ENCODE measurements around the gene FANCI.

GRCh38 chr15:89360294-89360971 lies 116.7 kb downstream of the FANCI start:
- TF ChIP-seq, protein P1, sequence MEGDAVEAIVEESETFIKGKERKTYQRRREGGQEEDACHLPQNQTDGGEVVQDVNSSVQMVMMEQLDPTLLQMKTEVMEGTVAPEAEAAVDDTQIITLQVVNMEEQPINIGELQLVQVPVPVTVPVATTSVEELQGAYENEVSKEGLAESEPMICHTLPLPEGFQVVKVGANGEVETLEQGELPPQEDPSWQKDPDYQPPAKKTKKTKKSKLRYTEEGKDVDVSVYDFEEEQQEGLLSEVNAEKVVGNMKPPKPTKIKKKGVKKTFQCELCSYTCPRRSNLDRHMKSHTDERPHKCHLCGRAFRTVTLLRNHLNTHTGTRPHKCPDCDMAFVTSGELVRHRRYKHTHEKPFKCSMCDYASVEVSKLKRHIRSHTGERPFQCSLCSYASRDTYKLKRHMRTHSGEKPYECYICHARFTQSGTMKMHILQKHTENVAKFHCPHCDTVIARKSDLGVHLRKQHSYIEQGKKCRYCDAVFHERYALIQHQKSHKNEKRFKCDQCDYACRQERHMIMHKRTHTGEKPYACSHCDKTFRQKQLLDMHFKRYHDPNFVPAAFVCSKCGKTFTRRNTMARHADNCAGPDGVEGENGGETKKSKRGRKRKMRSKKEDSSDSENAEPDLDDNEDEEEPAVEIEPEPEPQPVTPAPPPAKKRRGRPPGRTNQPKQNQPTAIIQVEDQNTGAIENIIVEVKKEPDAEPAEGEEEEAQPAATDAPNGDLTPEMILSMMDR (IDR thresholded peaks at IDR 0.05) = no peak
- TF ChIP-seq POLR2A (IDR thresholded peaks at IDR 0.05) = no peak
